Stimulated activated CD8-positive, alpha-beta memory T cell treated with anti-CD3 and anti-CD28 coated beads, Interleukin-4, amount 100 ng/mL, for 48 hours (primary cell): Measurements from ENCODE around the gene RIMS1.
"Not testable (repeated sequence)": the region's sequence is repeated elsewhere in the genome, so short reads cannot be mapped to it uniquely, and the experiment has no call there.

ENCODE experiments used
- DNase-seq: peaks from one replicate; pipeline ENCODE4 v3.0.0-alpha.2; 2020

The RIMS1 gene

GRCh38 chr6:72260489-72260888, 374.1 kb downstream of the RIMS1 start:
- DNase-seq: no peak

- no peak for DNase-seq
Measured at GRCh38 chr6:72261554-72261953, 375.2 kb downstream of the RIMS1 start.

- no peak for DNase-seq
Measured at GRCh38 chr6:72262254-72262653, 375.9 kb downstream of the RIMS1 start.

- DNase-seq: no peak
Measured at GRCh38 chr6:72267470-72267869, 381.1 kb downstream of the RIMS1 start.

- no peak for DNase-seq
Measured at GRCh38 chr6:72271531-72271930, 385.2 kb downstream of the RIMS1 start.

GRCh38 chr6:72272958-72273357, 386.6 kb downstream of the RIMS1 start:
- DNase-seq: no peak

GRCh38 chr6:72275888-72276287, 389.5 kb downstream of the RIMS1 start:
- DNase-seq: no peak

GRCh38 chr6:72282201-72282600, 395.9 kb downstream of the RIMS1 start:
- no peak for DNase-seq

GRCh38 chr6:72283571-72283970, 397.2 kb downstream of the RIMS1 start:
- no peak for DNase-seq

GRCh38 chr6:72286911-72287311, 400.6 kb downstream of the RIMS1 start:
- no peak for DNase-seq

- no peak for DNase-seq
Measured at GRCh38 chr6:72287801-72288200, 401.5 kb downstream of the RIMS1 start.

GRCh38 chr6:72288592-72288991, 402.2 kb downstream of the RIMS1 start:
- no peak for DNase-seq

GRCh38 chr6:72290620-72291019, 404.3 kb downstream of the RIMS1 start:
- DNase-seq: no peak

GRCh38 chr6:72296375-72296774, 410.0 kb downstream of the RIMS1 start:
- no peak for DNase-seq

- DNase-seq: no peak
Measured at GRCh38 chr6:72305971-72306370, 419.6 kb downstream of the RIMS1 start.

- DNase-seq: no peak
Measured at GRCh38 chr6:72316675-72317380, 430.5 kb downstream of the RIMS1 start.

- DNase-seq: no peak
Measured at GRCh38 chr6:72321788-72322187, 435.4 kb downstream of the RIMS1 start.

GRCh38 chr6:72322771-72323170, 436.4 kb downstream of the RIMS1 start:
- DNase-seq: no peak

GRCh38 chr6:72324591-72324990, 438.2 kb downstream of the RIMS1 start:
- no peak for DNase-seq

- DNase-seq: no peak
Measured at GRCh38 chr6:72328775-72329174, 442.4 kb downstream of the RIMS1 start.

- DNase-seq: not testable (repeated sequence)
Measured at GRCh38 chr6:72335203-72335602, 448.9 kb downstream of the RIMS1 start.

GRCh38 chr6:72348926-72349325, 462.6 kb downstream of the RIMS1 start:
- DNase-seq: no peak

GRCh38 chr6:72350296-72350881, 464.0 kb downstream of the RIMS1 start:
- no peak for DNase-seq

GRCh38 chr6:72363844-72364740, 477.7 kb downstream of the RIMS1 start:
- no peak for DNase-seq
